Sigmoid colon (tissue), 4 donors: Measurements from ENCODE around the gene BRD3.

Experiments
- CTCF ChIP-seq, 4 experiments: fragments of 450-650 bp in 3 of 4; fragments of 200-600 bp in 1 of 4; IDR thresholded peaks; one replicate each; pipeline ENCODE4 v1.5.1; 2016 to 2019; ENCODE audit warnings: antibody characterized with exemption in 4 of 4, mild to moderate bottlenecking in 3 of 4, moderate library complexity in 2 of 4
- EP300 ChIP-seq, 4 donors: sonication (generic); formaldehyde crosslinking; IDR thresholded peaks; one replicate each; pipeline ENCODE4 v1.6.1; 2017; ENCODE audit warnings: antibody characterized with exemption in 4 of 4
- POLR2A ChIP-seq, 2 donors: fragments of 450-650 bp; IDR thresholded peaks; one replicate each; pipeline ENCODE4 v1.6.1; 2016; ENCODE audit warnings: antibody characterized with exemption in 2 of 2, mild to moderate bottlenecking in 2 of 2, moderate library complexity in 2 of 2
- POLR2AphosphoS5 ChIP-seq, 4 donors: sonication (generic); formaldehyde crosslinking; IDR thresholded peaks; one replicate each; pipeline ENCODE4 v1.6.1; 2017; ENCODE audit warnings: antibody characterized with exemption in 4 of 4

DNA sequence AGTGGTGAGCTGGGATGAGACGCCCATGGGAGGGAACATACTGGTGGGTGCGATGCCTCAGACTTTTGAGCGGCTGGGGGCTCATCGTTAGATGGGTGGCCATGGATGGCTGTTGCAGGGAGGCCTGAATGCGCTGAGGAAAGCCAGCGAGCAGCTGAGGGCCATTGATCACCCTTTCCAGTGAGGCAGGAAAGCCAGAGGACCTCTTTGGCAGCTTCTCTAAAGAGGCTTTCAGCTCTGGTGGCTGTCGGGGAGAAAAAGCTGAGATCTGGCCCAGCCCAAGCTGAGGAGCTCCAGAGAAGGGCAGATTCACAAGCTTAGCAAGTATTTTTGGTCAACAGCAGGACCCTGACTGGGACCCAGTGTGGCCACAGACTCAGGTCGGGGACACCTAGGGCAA is 62.4 kb downstream of the BRD3 start:
- no peak for TF ChIP-seq CTCF (IDR thresholded peaks at IDR 0.05)
- no peak for TF ChIP-seq POLR2AphosphoS5 (IDR thresholded peaks at IDR 0.05)
- no peak for TF ChIP-seq POLR2A (IDR thresholded peaks at IDR 0.05)
- no peak for TF ChIP-seq EP300 (IDR thresholded peaks at IDR 0.05)
